ENCODE results near the gene PTGES3L.

DNA sequence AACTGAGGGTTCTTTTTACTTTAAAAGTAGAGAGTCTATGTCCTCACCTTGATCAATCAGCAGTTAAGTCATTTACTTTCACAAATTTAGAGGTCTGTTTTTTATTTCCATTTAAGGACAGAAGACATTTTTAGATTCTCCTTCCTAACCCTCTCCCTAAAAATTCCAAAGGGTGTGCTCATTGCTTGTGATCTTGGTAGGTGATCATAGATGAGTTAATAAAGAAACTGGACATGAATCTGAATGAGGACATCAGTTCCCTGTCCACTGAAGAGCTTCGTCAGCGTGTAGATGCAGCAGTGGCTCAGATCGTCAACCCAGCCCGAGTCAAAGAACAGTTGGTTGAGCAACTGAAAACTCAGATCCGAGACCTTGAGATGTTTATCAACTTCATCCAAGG, 9.3 kb upstream of the PTGES3L start:
- TF ChIP-seq CTCF (conservative IDR thresholded peaks at IDR 0.05; ENCODE audit: low read depth in 2 of 2) (no peak), POLR2AphosphoS5 (IDR thresholded peaks at IDR 0.05; ENCODE audit: low read depth) (no peak), JUNB (IDR thresholded peaks at IDR 0.05; ENCODE audit: unreplicated experiment) (no peak), EZH2 (IDR thresholded peaks at IDR 0.05; ENCODE audit: low read depth, unreplicated experiment) (no peak), EZH2phosphoT487 (IDR thresholded peaks at IDR 0.05; ENCODE audit: unreplicated experiment) (no peak), ZNF114 (CRISPR knock-in tag; IDR thresholded peaks at IDR 0.05) (no peak), CREB1 (CRISPR knock-in tag; IDR thresholded peaks at IDR 0.05; ENCODE audit: low read depth) (no peak), STAT1 (IDR thresholded peaks at IDR 0.05; ENCODE audit: unreplicated experiment) (no peak), ZNF331 (CRISPR knock-in tag; IDR thresholded peaks at IDR 0.05; ENCODE audit: low read depth) (no peak), ETS1 (IDR thresholded peaks at IDR 0.05) (no peak)
- TF ChIP-seq, protein P1, sequence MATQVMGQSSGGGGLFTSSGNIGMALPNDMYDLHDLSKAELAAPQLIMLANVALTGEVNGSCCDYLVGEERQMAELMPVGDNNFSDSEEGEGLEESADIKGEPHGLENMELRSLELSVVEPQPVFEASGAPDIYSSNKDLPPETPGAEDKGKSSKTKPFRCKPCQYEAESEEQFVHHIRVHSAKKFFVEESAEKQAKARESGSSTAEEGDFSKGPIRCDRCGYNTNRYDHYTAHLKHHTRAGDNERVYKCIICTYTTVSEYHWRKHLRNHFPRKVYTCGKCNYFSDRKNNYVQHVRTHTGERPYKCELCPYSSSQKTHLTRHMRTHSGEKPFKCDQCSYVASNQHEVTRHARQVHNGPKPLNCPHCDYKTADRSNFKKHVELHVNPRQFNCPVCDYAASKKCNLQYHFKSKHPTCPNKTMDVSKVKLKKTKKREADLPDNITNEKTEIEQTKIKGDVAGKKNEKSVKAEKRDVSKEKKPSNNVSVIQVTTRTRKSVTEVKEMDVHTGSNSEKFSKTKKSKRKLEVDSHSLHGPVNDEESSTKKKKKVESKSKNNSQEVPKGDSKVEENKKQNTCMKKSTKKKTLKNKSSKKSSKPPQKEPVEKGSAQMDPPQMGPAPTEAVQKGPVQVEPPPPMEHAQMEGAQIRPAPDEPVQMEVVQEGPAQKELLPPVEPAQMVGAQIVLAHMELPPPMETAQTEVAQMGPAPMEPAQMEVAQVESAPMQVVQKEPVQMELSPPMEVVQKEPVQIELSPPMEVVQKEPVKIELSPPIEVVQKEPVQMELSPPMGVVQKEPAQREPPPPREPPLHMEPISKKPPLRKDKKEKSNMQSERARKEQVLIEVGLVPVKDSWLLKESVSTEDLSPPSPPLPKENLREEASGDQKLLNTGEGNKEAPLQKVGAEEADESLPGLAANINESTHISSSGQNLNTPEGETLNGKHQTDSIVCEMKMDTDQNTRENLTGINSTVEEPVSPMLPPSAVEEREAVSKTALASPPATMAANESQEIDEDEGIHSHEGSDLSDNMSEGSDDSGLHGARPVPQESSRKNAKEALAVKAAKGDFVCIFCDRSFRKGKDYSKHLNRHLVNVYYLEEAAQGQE (IDR thresholded peaks at IDR 0.05; ENCODE audit: unreplicated experiment), result no peak
- TF ChIP-seq, protein P2, sequence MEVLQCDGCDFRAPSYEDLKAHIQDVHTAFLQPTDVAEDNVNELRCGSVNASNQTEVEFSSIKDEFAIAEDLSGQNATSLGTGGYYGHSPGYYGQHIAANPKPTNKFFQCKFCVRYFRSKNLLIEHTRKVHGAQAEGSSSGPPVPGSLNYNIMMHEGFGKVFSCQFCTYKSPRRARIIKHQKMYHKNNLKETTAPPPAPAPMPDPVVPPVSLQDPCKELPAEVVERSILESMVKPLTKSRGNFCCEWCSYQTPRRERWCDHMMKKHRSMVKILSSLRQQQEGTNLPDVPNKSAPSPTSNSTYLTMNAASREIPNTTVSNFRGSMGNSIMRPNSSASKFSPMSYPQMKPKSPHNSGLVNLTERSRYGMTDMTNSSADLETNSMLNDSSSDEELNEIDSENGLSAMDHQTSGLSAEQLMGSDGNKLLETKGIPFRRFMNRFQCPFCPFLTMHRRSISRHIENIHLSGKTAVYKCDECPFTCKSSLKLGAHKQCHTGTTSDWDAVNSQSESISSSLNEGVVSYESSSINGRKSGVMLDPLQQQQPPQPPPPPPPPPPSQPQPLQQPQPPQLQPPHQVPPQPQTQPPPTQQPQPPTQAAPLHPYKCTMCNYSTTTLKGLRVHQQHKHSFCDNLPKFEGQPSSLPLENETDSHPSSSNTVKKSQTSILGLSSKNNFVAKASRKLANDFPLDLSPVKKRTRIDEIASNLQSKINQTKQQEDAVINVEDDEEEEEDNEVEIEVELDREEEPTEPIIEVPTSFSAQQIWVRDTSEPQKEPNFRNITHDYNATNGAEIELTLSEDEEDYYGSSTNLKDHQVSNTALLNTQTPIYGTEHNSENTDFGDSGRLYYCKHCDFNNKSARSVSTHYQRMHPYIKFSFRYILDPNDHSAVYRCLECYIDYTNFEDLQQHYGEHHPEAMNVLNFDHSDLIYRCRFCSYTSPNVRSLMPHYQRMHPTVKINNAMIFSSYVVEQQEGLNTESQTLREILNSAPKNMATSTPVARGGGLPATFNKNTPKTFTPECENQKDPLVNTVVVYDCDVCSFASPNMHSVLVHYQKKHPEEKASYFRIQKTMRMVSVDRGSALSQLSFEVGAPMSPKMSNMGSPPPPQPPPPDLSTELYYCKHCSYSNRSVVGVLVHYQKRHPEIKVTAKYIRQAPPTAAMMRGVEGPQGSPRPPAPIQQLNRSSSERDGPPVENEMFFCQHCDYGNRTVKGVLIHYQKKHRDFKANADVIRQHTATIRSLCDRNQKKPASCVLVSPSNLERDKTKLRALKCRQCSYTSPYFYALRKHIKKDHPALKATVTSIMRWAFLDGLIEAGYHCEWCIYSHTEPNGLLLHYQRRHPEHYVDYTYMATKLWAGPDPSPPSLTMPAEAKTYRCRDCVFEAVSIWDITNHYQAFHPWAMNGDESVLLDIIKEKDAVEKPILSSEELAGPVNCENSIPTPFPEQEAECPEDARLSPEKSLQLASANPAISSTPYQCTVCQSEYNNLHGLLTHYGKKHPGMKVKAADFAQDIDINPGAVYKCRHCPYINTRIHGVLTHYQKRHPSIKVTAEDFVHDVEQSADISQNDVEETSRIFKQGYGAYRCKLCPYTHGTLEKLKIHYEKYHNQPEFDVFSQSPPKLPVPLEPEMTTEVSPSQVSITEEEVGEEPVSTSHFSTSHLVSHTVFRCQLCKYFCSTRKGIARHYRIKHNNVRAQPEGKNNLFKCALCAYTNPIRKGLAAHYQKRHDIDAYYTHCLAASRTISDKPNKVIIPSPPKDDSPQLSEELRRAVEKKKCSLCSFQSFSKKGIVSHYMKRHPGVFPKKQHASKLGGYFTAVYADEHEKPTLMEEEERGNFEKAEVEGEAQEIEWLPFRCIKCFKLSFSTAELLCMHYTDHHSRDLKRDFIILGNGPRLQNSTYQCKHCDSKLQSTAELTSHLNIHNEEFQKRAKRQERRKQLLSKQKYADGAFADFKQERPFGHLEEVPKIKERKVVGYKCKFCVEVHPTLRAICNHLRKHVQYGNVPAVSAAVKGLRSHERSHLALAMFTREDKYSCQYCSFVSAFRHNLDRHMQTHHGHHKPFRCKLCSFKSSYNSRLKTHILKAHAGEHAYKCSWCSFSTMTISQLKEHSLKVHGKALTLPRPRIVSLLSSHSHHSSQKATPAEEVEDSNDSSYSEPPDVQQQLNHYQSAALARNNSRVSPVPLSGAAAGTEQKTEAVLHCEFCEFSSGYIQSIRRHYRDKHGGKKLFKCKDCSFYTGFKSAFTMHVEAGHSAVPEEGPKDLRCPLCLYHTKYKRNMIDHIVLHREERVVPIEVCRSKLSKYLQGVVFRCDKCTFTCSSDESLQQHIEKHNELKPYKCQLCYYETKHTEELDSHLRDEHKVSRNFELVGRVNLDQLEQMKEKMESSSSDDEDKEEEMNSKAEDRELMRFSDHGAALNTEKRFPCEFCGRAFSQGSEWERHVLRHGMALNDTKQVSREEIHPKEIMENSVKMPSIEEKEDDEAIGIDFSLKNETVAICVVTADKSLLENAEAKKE (CRISPR knock-in tag; IDR thresholded peaks at IDR 0.05), result no peak
